HepG2 (cell line): ENCODE data around the gene SLC6A8. TPM values are rescaled to one million over a fixed set of nuclear protein-coding genes. Genes with fewer than 3 reads are reported as not detected.

ENCODE experiments used
- AGO1 ChIP-seq: fragments of 200-400 bp; formaldehyde crosslinking; IDR thresholded peaks from 2 replicates; pipeline ENCODE4 v1.6.1; 2017; ENCODE audit warnings: mild to moderate bottlenecking, low read depth, low read length, moderate library complexity; ENCODE audit not compliant: poor library complexity, severe bottlenecking
- ARID2 ChIP-seq: sonication (generic); formaldehyde crosslinking; IDR thresholded peaks from 2 replicates; pipeline ENCODE4 v1.8.1; 2022; ENCODE audit warnings: mild to moderate bottlenecking, missing genetic modification reagents, borderline replicate concordance
- BORCS8-MEF2B ChIP-seq: sonication (generic); formaldehyde crosslinking; IDR thresholded peaks from 2 replicates; pipeline ENCODE4 v1.8.0; 2022; ENCODE audit warnings: mild to moderate bottlenecking, missing genetic modification reagents
- CERS6 ChIP-seq: sonication (generic); formaldehyde crosslinking; IDR thresholded peaks from 2 replicates; pipeline ENCODE4 v1.5.0; 2020; ENCODE audit warnings: missing genetic modification reagents
- ELF3 ChIP-seq: IDR thresholded peaks from 2 replicates; pipeline ENCODE4 v1.6.1; 2016; ENCODE audit warnings: missing genetic modification reagents, missing compliant biosample characterization
- MAFK ChIP-seq, 2 experiments: IDR thresholded peaks in 1 of 2; conservative IDR thresholded peaks in 1 of 2; 2 replicates each; pipeline ENCODE4 v1.6.1; 2011; ENCODE audit warnings: improper control_type of control experiment in 2 of 2, low read length in 2 of 2
- POLR2A ChIP-seq, 2 experiments: IDR thresholded peaks; 2 replicates each; pipeline ENCODE4 v1.6.1; 2011; ENCODE audit warnings: low read depth in 2 of 2, low read length in 2 of 2, mild to moderate bottlenecking in 1 of 2, moderate library complexity in 1 of 2; ENCODE audit not compliant: insufficient read depth in 1 of 2
- REST ChIP-seq, 2 experiments: IDR thresholded peaks; 2 replicates each; pipeline ENCODE4 v1.6.1; 2011 to 2012; ENCODE audit warnings: low read length in 2 of 2, borderline replicate concordance in 1 of 2, low read depth in 1 of 2, mild to moderate bottlenecking in 1 of 2, moderate library complexity in 1 of 2
- SMAD3 ChIP-seq: sonication (generic); formaldehyde crosslinking; IDR thresholded peaks from 2 replicates; pipeline ENCODE4 v1.4.0; 2020; ENCODE audit warnings: missing genetic modification reagents
- TAF1 ChIP-seq: sonication (generic); formaldehyde crosslinking; IDR thresholded peaks from 2 replicates; pipeline ENCODE4 v1.4.0; 2020; ENCODE audit warnings: missing genetic modification reagents
- TEAD3 ChIP-seq: optimal IDR thresholded peaks from 2 replicates; pipeline ENCODE3; 2016; ENCODE audit warnings: borderline replicate concordance
- TOPORS ChIP-seq: sonication (generic); formaldehyde crosslinking; IDR thresholded peaks from 2 replicates; pipeline ENCODE4 v1.8.0; 2023; ENCODE audit warnings: mild to moderate bottlenecking, missing genetic modification reagents
- ZBTB1 ChIP-seq: sonication (generic); formaldehyde crosslinking; IDR thresholded peaks from 2 replicates; pipeline ENCODE4 v1.4.0; 2020; ENCODE audit warnings: missing genetic modification reagents, borderline replicate concordance
- ZNF160 ChIP-seq: sonication (generic); formaldehyde crosslinking; IDR thresholded peaks from 2 replicates; pipeline ENCODE4 v1.8.0; 2022; ENCODE audit warnings: mild to moderate bottlenecking, inconsistent platforms, missing genetic modification reagents
- ZNF432 ChIP-seq: sonication (generic); formaldehyde crosslinking; IDR thresholded peaks from 2 replicates; pipeline ENCODE4 v1.5.0; 2020; ENCODE audit warnings: missing genetic modification reagents, mild to moderate bottlenecking, borderline replicate concordance
- ZNF615 ChIP-seq: sonication (generic); formaldehyde crosslinking; IDR thresholded peaks from 2 replicates; pipeline ENCODE4 v1.5.0; 2020; ENCODE audit warnings: mild to moderate bottlenecking, missing genetic modification reagents, borderline replicate concordance
- ZNF687 ChIP-seq: sonication (generic); formaldehyde crosslinking; IDR thresholded peaks from 2 replicates; pipeline ENCODE4 v1.5.1; 2020; ENCODE audit warnings: mild to moderate bottlenecking, missing genetic modification reagents, moderate library complexity
- ZNF761 ChIP-seq: sonication (generic); formaldehyde crosslinking; conservative IDR thresholded peaks from 2 replicates; pipeline ENCODE4 v1.4.0; 2020; ENCODE audit warnings: mild to moderate bottlenecking, missing genetic modification reagents
- ZNF800 ChIP-seq: sonication (generic); formaldehyde crosslinking; IDR thresholded peaks from 2 replicates; pipeline ENCODE4 v1.4.0; 2020; ENCODE audit warnings: missing genetic modification reagents
- polyA plus RNA-seq, 8 experiments: library from polyadenylated mRNA; depleted of rRNA in 3 of 8; stranded (reverse) in 7 of 8; unstranded in 1 of 8; fragments of >200 nt; fragmentation: Illumina TruSeq in 4 of 8; extraction: Trizol in 4 of 8; gene quantifications; 2 replicates each; pipeline versions ENCODE4 v1.2.1 to v1.2.3, GENCODE V29; 2011 to 2016; ENCODE audit warnings: low read depth in 4 of 8, missing spikeins in 1 of 8, mixed read lengths in 1 of 8; ENCODE audit not compliant: insufficient read depth in 1 of 8
- total RNA-seq, 5 experiments: library from RNA; depleted of rRNA; stranded (reverse); fragments of >200 nt; fragmentation: Illumina TruSeq; extraction: Trizol; gene quantifications; 2 replicates each; pipeline ENCODE4 v1.2.3, GENCODE V29; 2016; ENCODE audit warnings: low read depth in 1 of 5

Gene SLC6A8
- total and polyA plus RNA-seq, 2 of the 13 experiments (the other 11 are each of a cell fraction or from before 2014, with no cell fraction given): 13.9 to 176 TPM

GRCh38 chrX:153651540-153652079, 36.1 kb upstream of the SLC6A8 start (continued):
- TF ChIP-seq CERS6 (CRISPR knock-in tag) (no peak), TAF1 (CRISPR knock-in tag) (no peak), ZNF615 (CRISPR knock-in tag) (no peak), ZNF761 (CRISPR knock-in tag) (no peak), MAFK (conservative IDR thresholded peaks at IDR 0.05 in 1 of 2, IDR thresholded peaks at IDR 0.05 in 1 of 2; ENCODE audit: low read length in 2 of 2) (no peak), ELF3 (CRISPR knock-in tag) (no peak), BORCS8-MEF2B (CRISPR knock-in tag) (peak; percentile 45; the same call in 1 of the 2 replicates), REST (IDR thresholded peaks at IDR 0.05; ENCODE audit: borderline replicate concordance in 1 of 2, low read depth in 1 of 2, low read length in 2 of 2) (no peak), TEAD3 (CRISPR knock-in tag) (no peak), POLR2A (IDR thresholded peaks at IDR 0.05; ENCODE audit: insufficient read depth in 1 of 2, low read depth in 2 of 2, low read length in 2 of 2) (peak in 1 of 2 experiments; percentile 17; a peak in 2 of 4 replicates), ZNF432 (CRISPR knock-in tag) (no peak), TOPORS (CRISPR knock-in tag) (no peak), SMAD3 (CRISPR knock-in tag) (no peak), AGO1 (peak; percentile 84), ZNF687 (peak; percentile 66), ARID2 (no peak), ZBTB1 (CRISPR knock-in tag) (no peak), ZNF160 (no peak), ZNF800 (CRISPR knock-in tag) (peak; percentile 43; the same call in 1 of the 2 replicates)
